AG04450 (cell line): ENCODE data around the gene PACSIN1. TPM values are rescaled to one million over a fixed set of nuclear protein-coding genes. Genes with fewer than 3 reads are reported as not detected.

Source experiments
- CTCF ChIA-PET: fragments of 300-600, 350-600 bp; formaldehyde crosslinking; extraction: SDS; loops from one replicate; lab custom pipeline; 2022; ENCODE audit warnings: antibody characterized with exemption, inconsistent platforms; lab: Charles Lee
- POLR2A ChIA-PET: fragments of 350-600 bp; formaldehyde crosslinking; extraction: SDS; loops from one replicate; lab custom pipeline; 2021; ENCODE audit warnings: antibody characterized with exemption, inconsistent platforms; lab: Yijun Ruan, JAX
- DNase-seq: peaks from one replicate; pipeline ENCODE4 v3.0.0-alpha.2; 2011; ENCODE audit warnings: low read depth, low spot score
- H3K27ac ChIP-seq: one replicate; pipeline ENCODE4 v1.5.1; 2012; ENCODE audit warnings: low read depth, low read length, control low read depth
- H3K27me3 ChIP-seq: one replicate; pipeline ENCODE4 v1.6.0; 2012; ENCODE audit warnings: low read length; ENCODE audit not compliant: control insufficient read depth, insufficient read depth
- H3K4me3 ChIP-seq: 2 replicates; pipeline ENCODE4 v1.5.1; 2011; ENCODE audit warnings: mild to moderate bottlenecking, low read depth, low read length, control low read depth
- H3K9me3 ChIP-seq: 2 replicates; pipeline ENCODE4 v1.5.1; 2012; ENCODE audit warnings: low read length; ENCODE audit not compliant: control insufficient read depth, insufficient read depth
- polyA plus RNA-seq: library from polyadenylated mRNA; depleted of rRNA; stranded (reverse); fragments of >200 nt; gene quantifications from 2 replicates; pipeline ENCODE4 v1.2.3, GENCODE V29; 2011
- TF ChIP-seq, protein P1 (sequence below): IDR thresholded peaks from 2 replicates; pipeline ENCODE4 v1.5.1; 2011; ENCODE audit warnings: low read depth, low read length, control low read depth, inconsistent platforms

Gene PACSIN1
- polyA plus RNA-seq, 1 experiment = not detected

DNA sequence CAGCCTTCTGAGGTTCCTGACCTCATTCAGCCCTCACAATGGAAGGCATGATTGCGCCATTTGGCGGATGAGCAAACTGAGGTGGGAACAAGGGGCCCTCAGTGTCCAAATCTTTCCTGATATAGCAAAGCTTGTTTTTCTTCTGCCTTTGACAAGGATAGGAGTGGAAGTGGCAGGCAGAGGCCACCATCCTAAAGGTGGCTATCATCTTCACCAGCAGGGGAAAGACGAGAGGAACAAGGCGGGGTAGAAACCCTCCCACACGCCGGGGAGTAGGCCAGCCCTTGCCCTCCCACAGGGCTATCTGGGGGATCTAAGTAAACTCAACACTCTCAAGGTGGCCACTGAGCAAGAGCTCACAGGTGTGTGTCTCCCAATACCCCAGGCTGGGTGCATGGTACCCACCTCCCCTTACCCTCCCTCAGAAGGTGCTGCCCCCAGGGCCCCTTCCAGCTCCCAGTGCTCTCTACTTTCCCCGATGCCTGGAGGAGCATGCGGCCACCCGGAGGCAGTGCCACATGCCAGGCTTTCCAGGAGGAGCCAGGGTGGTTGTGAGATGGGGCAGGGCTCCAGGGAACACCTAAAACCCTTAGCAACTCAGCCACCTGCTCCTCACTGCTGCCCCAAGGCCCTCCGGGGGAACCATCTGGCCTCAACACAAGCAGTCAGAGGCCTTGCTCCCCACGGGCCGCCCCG lies 79.0 kb downstream of the PACSIN1 start:
- Histone ChIP-seq H3K27me3 (peaks cover 5% of the 10 kb centered on the region), H3K9me3 (no peaks in the 10 kb centered on the region), H3K4me3 (no peak overlapping the region), H3K27ac (no peak overlapping the region)
- CTCF ChIA-PET = no interaction called here
- no peak for DNase-seq
- POLR2A ChIA-PET = no interaction called here
- TF ChIP-seq, protein P1, sequence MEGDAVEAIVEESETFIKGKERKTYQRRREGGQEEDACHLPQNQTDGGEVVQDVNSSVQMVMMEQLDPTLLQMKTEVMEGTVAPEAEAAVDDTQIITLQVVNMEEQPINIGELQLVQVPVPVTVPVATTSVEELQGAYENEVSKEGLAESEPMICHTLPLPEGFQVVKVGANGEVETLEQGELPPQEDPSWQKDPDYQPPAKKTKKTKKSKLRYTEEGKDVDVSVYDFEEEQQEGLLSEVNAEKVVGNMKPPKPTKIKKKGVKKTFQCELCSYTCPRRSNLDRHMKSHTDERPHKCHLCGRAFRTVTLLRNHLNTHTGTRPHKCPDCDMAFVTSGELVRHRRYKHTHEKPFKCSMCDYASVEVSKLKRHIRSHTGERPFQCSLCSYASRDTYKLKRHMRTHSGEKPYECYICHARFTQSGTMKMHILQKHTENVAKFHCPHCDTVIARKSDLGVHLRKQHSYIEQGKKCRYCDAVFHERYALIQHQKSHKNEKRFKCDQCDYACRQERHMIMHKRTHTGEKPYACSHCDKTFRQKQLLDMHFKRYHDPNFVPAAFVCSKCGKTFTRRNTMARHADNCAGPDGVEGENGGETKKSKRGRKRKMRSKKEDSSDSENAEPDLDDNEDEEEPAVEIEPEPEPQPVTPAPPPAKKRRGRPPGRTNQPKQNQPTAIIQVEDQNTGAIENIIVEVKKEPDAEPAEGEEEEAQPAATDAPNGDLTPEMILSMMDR = no peak

DNA sequence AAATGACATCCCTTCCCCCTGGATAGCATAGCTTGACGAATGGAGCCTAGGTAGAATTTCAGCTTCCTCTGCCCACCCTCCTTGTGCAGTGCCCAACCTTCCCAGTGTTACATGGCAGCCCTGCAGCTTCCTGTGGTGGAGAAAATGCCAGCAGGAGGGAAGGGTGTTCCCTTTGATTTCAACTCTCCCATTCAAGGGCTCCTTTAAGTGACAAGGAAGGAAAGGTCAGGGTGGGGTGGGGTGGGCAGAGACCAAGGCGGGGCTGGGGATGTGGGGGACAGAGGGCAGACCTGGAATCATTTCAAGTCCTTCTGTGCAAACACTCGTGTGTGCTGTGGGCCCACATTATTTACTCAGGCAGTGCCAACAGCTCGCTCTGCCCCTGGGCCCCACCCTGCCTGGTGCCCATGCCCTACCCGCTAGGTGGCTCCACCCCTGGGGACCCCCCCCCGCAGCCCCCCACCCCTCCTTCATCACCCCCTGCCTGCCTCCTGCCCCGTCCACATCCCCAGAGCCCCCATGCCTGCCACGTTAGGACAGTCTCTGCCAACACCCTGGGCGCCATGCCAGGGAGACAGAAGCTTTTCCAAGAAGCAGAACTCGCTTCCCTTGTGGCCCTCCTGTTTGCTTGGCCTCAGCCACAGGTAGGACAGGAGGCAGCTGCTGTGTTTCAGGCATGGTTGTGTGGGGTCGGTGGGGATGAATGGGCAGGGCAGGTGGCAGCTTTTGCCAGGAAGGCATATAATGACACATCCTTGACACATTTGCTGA lies 80.9 kb downstream of the PACSIN1 start:
- TF ChIP-seq, protein P1 = no peak
- peaks cover 12% of the 10 kb centered on the region for H3K27me3 ChIP-seq
- DNase-seq = no peak
- CTCF ChIA-PET = no interaction called here
- H3K27ac ChIP-seq = no peak overlapping the region
- POLR2A ChIA-PET = no interaction called here
- no peak overlapping the region for H3K4me3 ChIP-seq
- H3K9me3 ChIP-seq = peaks cover 2% of the 10 kb centered on the region; the same call in 1 of the 2 replicates

DNA sequence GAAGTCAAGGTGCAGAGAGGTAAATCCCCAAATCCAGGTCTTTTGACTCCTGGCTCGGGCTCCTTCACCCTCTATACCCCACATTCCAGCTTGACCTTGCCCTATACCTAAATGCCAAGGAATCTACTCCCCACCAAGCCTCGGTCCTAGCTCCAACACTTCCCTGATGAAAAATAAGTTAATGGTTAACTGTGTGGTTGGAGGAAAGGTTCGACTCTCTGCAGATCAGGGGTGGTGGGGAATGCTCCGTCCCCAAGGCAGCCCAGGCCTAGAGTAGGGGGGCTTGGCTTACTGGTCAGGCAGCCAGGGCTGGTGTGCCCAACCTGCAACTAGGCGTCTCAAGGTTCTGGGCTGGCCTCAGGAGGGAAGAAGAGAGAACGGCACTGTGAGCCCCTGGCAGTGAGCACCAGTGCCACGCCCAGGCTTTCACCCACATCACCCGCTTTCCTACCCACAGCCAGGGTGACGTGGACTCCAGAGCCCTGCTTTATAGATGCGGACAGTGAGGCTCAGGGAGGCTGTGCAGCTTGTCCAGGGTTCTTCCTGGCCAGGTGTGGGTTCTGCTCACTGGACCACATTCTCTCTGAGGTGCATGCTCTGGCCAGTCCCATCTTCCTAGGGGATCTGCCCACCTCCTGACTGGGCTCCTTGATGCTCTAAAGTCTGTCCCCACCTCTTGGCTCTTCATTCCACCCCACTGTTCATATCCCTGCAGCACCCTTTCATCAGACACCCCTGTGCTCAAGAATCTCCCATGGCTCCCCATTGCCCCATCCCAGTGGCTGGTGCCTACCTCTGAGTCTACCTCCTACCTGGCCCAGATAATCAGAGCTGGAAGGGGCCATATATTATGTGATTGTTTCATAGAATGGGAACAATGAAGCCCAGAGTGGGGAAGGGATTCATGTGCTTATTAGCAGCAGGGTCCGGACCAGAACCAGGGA lies 82.1 kb downstream of the PACSIN1 start:
- Histone ChIP-seq H3K9me3 (peaks cover 3% of the 10 kb centered on the region; the same call in 1 of the 2 replicates), H3K4me3 (no peak overlapping the region), H3K27ac (no peak overlapping the region), H3K27me3 (peaks cover 16% of the 10 kb centered on the region)
- DNase-seq = no peak
- ChIA-PET CTCF (no interaction called here), POLR2A (interaction anchor here (0.9 kb wide), 1 partner anchor 12 kb away, joined by 3 read pairs; no protein-coding TSS in a partner anchor)
- TF ChIP-seq, protein P1 = no peak

DNA sequence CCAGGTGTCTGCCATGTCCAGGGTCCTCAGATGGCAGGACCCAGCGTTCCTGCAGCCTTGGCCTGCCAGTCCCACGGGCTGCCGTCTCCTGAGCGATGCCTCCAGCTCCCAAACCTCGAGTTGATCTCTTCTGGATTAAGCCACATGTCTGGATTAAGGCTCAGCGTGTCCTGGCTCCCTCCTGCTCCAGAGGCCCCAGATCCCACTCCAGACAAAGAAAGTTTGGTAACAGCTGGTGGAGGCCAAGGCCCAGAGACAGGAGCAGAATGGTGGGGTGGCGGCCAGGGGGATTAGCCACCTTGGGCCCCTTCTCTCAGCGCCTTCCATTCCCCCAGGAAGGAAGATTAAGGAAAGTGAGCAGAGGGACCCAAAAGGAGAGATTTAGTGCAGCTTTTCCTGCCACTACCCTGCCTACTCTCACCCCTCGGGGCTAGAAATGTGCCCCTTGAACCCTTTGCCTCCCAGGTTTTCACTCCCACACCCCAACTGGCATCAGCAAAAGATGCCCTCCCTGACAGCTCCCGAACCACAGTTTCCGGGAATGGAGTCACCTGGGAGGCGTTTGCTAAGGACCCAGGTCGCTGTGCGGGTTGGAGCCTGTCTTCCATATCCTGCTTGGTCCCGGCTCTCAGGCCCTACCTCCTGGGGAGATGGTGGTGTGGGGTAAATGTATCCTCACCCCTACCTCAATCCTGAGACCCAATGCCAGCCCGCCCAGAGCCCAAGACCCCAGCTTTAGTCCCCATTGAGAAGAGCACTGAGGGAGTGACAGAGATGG lies 83.3 kb downstream of the PACSIN1 start:
- H3K27me3 ChIP-seq = peaks cover 16% of the 10 kb centered on the region
- no peak overlapping the region for H3K4me3 ChIP-seq
- ChIA-PET POLR2A (interaction anchor here (0.9 kb wide), 1 partner anchor 11 kb away, joined by 3 read pairs; no protein-coding TSS in a partner anchor), CTCF (no interaction called here)
- peaks cover 3% of the 10 kb centered on the region; the same call in 1 of the 2 replicates for H3K9me3 ChIP-seq
- no peak for DNase-seq
- no peak overlapping the region for H3K27ac ChIP-seq
- TF ChIP-seq, protein P1 = no peak
